A549 (cell line): Measurements from ENCODE around the gene GPC1. TPM values are rescaled to one million over a fixed set of nuclear protein-coding genes. Genes with fewer than 3 reads are reported as not detected.

Experiments used
- ATAC-seq, 2 experiments: fragments of 200-7000 bp in 1 of 2; fragments of >200 bp in 1 of 2; cut with Nextera tagmentation in 1 of 2; cut with Tn5 transposase in 1 of 2; 3 replicates each; pipeline versions ENCODE4 v1.8.0 to v1.9.1; 2018 to 2020; ENCODE audit warnings: mild to moderate bottlenecking in 1 of 2, moderate library complexity in 1 of 2
- CTCF ChIA-PET: fragments of 300-600 bp; sonication (Branson Sonifier 250); formaldehyde crosslinking; extraction: SDS; loops from one replicate; lab custom pipeline; 2021; ENCODE audit warnings: antibody characterized with exemption, inconsistent platforms; lab: Yijun Ruan, JAX
- POLR2A ChIA-PET: fragments of 350-600 bp; formaldehyde crosslinking; extraction: SDS; loops from one replicate; lab custom pipeline; 2021; ENCODE audit warnings: antibody characterized with exemption, inconsistent platforms; lab: Yijun Ruan, JAX
- DNase-seq, 2 experiments: peaks; one replicate each; pipeline versions ENCODE4 v3.0.0 to v3.0.0-alpha.2; 2011 to 2016; ENCODE audit warnings: low read depth in 1 of 2, low spot score in 1 of 2
- FAIRE-seq: peaks from 2 replicates; lab custom pipeline; 2011; peaks lifted over from hg19 to GRCh38; lab: Jason Lieb, UNC
- H3K27ac ChIP-seq, 2 experiments: fragments of >200 bp; sonication (Bioruptor Twin); formaldehyde crosslinking; 3 replicates each; pipeline ENCODE4 v1.5.1; 2016 to 2017
- H3K4me1 ChIP-seq: fragments of >200 bp; sonication (Bioruptor Twin); formaldehyde crosslinking; 3 replicates; pipeline ENCODE4 v1.6.1; 2016
- H3K4me2 ChIP-seq: fragments of >200 bp; sonication (Bioruptor Twin); formaldehyde crosslinking; 3 replicates; pipeline ENCODE4 v1.6.1; 2016
- H3K4me3 ChIP-seq: fragments of >200 bp; sonication (Bioruptor Twin); formaldehyde crosslinking; 3 replicates; pipeline ENCODE4 v1.5.1; 2016
- H3K9me3 ChIP-seq: fragments of >200 bp; sonication (Bioruptor Twin); formaldehyde crosslinking; 3 replicates; pipeline ENCODE4 v1.6.1; 2016
- CEBPB ChIP-seq, 2 experiments: fragments of >200 bp in 1 of 2; sonication (Bioruptor Twin) in 1 of 2; formaldehyde crosslinking in 1 of 2; IDR thresholded peaks; 2 replicates each; pipeline ENCODE4 v1.6.1; 2012 to 2016
- FOXS1 ChIP-seq: fragments of 250-450 bp; sonication (Bioruptor Pico); IDR thresholded peaks from 2 replicates; pipeline ENCODE4 v1.5.0; 2020; ENCODE audit warnings: mild to moderate bottlenecking, moderate library complexity
- HEYL ChIP-seq: fragments of 250-450 bp; sonication (Bioruptor Pico); IDR thresholded peaks from 2 replicates; pipeline ENCODE4 v1.8.0; 2021; ENCODE audit warnings: mild to moderate bottlenecking, moderate library complexity
- HOXA7 ChIP-seq: fragments of 250-450 bp; sonication (Bioruptor Pico); IDR thresholded peaks from 2 replicates; pipeline ENCODE4 v1.5.0; 2020; ENCODE audit warnings: mild to moderate bottlenecking, moderate library complexity
- JUNB ChIP-seq: fragments of >200 bp; sonication (Bioruptor Twin); formaldehyde crosslinking; IDR thresholded peaks from 2 replicates; pipeline ENCODE4 v1.6.1; 2016
- MYC ChIP-seq: IDR thresholded peaks from 2 replicates; pipeline ENCODE4 v1.6.1; 2012; ENCODE audit warnings: mild to moderate bottlenecking, inconsistent platforms, low read length, improper control_type of control experiment, borderline replicate concordance
- PBX3 ChIP-seq: IDR thresholded peaks from 2 replicates; pipeline ENCODE4 v1.6.1; 2012
- POLR2A ChIP-seq: IDR thresholded peaks from 2 replicates; pipeline ENCODE4 v1.6.1; 2012; ENCODE audit warnings: mild to moderate bottlenecking, low read length
- RNF2 ChIP-seq: fragments of 200-600 bp; sonication (generic); IDR thresholded peaks from 2 replicates; pipeline ENCODE4 v1.6.1; 2016; ENCODE audit warnings: low read depth, mild to moderate bottlenecking, antibody characterized with exemption, moderate library complexity, borderline replicate concordance
- ZC3H11A ChIP-seq: fragments of 450-650 bp; IDR thresholded peaks from 2 replicates; pipeline ENCODE4 v1.6.1; 2014; ENCODE audit warnings: antibody characterized with exemption, mild to moderate bottlenecking
- ZSCAN20 ChIP-seq: fragments of 250-450 bp; sonication (Bioruptor Pico); IDR thresholded peaks from 2 replicates; pipeline ENCODE4 v1.8.0; 2022; ENCODE audit warnings: mild to moderate bottlenecking, moderate library complexity
- WGBS: methylation state at CpG from one replicate; pipeline ENCODE4 v1.1.6; 2017; ENCODE audit errors: missing lambda C conversion rate; 5-methylcytosine and 5-hydroxymethylcytosine counted together
- polyA plus RNA-seq, 4 experiments: library from polyadenylated mRNA; depleted of rRNA in 3 of 4; stranded (reverse); fragments of >200 nt; fragmentation: RNase III in 1 of 4; extraction: RNeasy Plus Mini Kit Qiagen cat#74134 plus additional on column Dnase treatment in 1 of 4; gene quantifications; 2 replicates in 3 of 4; 3 replicates in 1 of 4; pipeline ENCODE4 v1.2.3, GENCODE V29; 2011 to 2017
- TF ChIP-seq, protein P1 (sequence below): fragments of 450-650 bp; IDR thresholded peaks from 2 replicates; pipeline ENCODE4 v1.6.1; 2014; ENCODE audit warnings: antibody characterized with exemption

The GPC1 gene
- polyA plus RNA-seq, 2 of the 4 experiments (the other 2 are of a cell fraction), result 19.8 to 97.7 TPM

DNA sequence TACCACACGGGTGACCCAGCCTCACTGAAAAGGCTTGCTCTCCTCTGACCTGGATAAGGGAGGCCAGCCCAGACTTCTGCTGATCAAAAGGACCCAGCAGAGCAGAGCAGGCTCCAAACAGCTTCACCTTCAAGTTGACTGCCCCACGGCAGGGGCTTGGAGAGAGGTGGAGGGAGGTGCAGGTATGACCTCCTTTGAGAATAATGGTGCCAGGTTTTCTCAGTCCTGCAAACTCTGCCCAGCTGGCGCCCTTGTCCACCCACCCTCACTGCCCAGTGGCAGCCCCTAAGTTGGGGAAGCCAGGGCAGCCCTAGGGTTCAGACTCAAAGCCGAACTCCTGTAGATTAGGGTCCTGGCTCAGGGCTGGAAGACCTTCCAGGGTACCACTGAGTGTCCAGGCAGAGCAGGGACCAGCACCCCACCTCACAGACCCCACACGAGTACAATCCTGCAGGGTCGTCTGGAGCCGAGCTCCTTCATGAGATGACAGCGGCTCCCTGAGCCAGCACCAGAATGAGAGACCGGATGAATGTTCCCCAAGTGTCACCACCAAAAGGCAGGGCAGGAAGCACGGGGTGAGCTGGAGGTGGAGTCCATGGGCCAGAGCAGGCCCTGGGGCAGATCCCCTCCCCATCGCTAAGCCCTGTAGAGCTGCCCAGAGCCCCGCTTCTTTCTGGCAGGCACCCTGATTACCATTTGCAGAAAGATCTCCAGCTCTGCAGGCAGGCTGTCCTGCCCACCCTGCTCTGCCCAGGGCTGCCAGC lies 3.6 kb upstream of the GPC1 start:
- Histone ChIP-seq H3K4me2 (no peak overlapping the region), H3K27ac (peak overlapping the region; percentile 97 to 99; a peak in 5 of 6 replicates)
- no peak for ATAC-seq
- no peak for TF ChIP-seq ZSCAN20 (CRISPR knock-in tag)
- TF ChIP-seq, protein P1, sequence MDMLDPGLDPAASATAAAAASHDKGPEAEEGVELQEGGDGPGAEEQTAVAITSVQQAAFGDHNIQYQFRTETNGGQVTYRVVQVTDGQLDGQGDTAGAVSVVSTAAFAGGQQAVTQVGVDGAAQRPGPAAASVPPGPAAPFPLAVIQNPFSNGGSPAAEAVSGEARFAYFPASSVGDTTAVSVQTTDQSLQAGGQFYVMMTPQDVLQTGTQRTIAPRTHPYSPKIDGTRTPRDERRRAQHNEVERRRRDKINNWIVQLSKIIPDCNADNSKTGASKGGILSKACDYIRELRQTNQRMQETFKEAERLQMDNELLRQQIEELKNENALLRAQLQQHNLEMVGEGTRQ, result no peak
- no peak for TF ChIP-seq ZC3H11A
- TF ChIP-seq JUNB, result no peak
- TF ChIP-seq CEBPB (IDR thresholded peaks at IDR 0.05), result no peak
- no peak for TF ChIP-seq HEYL (CRISPR knock-in tag)
- TF ChIP-seq, all 56 proteins: peak for 0
- Histone ChIP-seq H3K4me3 (no peak overlapping the region), H3K4me1 (peaks cover 37% of the 10 kb centered on the region), H3K9me3 (no peaks in the 10 kb centered on the region)
- no peak for FAIRE-seq
- no peak for DNase-seq
- CTCF ChIA-PET, result interaction anchor here (0.6 to 2.8 kb wide), 4 partner anchors 8 to 204 kb away, joined by 3 to 18 read pairs (median 3); no protein-coding TSS in a partner anchor
- 94% methylated on average over 12 of the region's 12 CpGs for WGBS
- POLR2A ChIA-PET, result interaction anchor here (1.5 kb wide), 1 partner anchor 62 kb away, joined by 7 read pairs; no protein-coding TSS in a partner anchor

- Histone ChIP-seq H3K4me2 (no peak overlapping the region; the same call in 2 of the 3 replicates), H3K4me3 (no peak overlapping the region)
- FAIRE-seq (no peak), ATAC-seq (no peak)
- TF ChIP-seq MYC, result no peak
- TF ChIP-seq, all 56 proteins: peak for 0
- H3K4me1 ChIP-seq, result peaks cover 37% of the 10 kb centered on the region
- no peak for DNase-seq
- WGBS, result 98% methylated on average over 9 of the region's 9 CpGs
- POLR2A ChIA-PET, result interaction anchor here (1.5 kb wide), 1 partner anchor 62 kb away, joined by 7 read pairs; no protein-coding TSS in a partner anchor
- CTCF ChIA-PET, result interaction anchor here (2.8 kb wide), 1 partner anchor 200 kb away, joined by 18 read pairs; no protein-coding TSS in a partner anchor
- peak overlapping the region; percentile 97 to 99; a peak in 5 of 6 replicates for H3K27ac ChIP-seq
- no peaks in the 10 kb centered on the region for H3K9me3 ChIP-seq
Observed at GRCh38 chr2:240432430-240432819, 3.0 kb upstream of the GPC1 start.

- TF ChIP-seq PBX3 (peak; percentile 13; the same call in 1 of the 2 replicates), JUNB (no peak), ZC3H11A (no peak), RNF2 (no peak), HOXA7 (CRISPR knock-in tag) (no peak), FOXS1 (CRISPR knock-in tag) (no peak), HEYL (CRISPR knock-in tag) (no peak), POLR2A (peak; percentile 34)
- DNase-seq (no peak), FAIRE-seq (no peak), ATAC-seq (no peak)
- CTCF ChIA-PET, result interaction anchor here (1.2 to 2.8 kb wide), 2 partner anchors 9 to 200 kb away, joined by 3 to 18 read pairs; no protein-coding TSS in a partner anchor
- 93% methylated on average over 24 of the region's 34 CpGs for WGBS
- H3K9me3 ChIP-seq, result no peaks in the 10 kb centered on the region
- POLR2A ChIA-PET, result no interaction called here
- H3K27ac ChIP-seq, result peak overlapping the region; percentile 97 to 99
- peaks cover 43% of the 10 kb centered on the region for H3K4me1 ChIP-seq
- H3K4me2 ChIP-seq, result peak overlapping the region; percentile 97
- peak overlapping the region; percentile 90; the same call in 1 of the 3 replicates for H3K4me3 ChIP-seq
Observed at GRCh38 chr2:240432820-240433801, 2.4 kb upstream of the GPC1 start.
